Measurements from ENCODE around the gene IRGQ.

IRGQ gene

DNA sequence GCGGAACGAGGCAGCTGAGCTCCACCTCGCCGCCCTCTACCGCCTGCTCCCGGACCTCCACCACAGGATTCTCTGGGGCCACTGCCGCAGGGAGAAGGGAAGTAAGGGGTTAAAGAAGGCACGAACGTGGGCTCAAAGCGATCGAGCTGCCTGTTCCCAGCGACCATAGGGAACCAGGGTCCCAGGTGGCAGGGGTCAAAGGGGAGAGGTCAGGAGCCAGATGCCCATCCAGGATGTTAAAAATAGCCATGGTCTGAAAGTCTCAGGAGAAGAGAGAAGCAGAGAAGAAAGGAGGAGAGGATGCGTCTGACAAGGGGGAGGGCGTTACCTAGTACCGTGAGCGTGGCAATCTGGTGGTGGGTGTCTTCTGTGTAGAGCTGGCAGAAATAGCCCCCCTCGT is 30.9 kb upstream of the IRGQ start:
- H3K4me3 ChIP-seq (ENCODE audit: low read depth, low read length), result no peak overlapping the region
- no peak for DNase-seq (ENCODE audit: low read depth)

DNA sequence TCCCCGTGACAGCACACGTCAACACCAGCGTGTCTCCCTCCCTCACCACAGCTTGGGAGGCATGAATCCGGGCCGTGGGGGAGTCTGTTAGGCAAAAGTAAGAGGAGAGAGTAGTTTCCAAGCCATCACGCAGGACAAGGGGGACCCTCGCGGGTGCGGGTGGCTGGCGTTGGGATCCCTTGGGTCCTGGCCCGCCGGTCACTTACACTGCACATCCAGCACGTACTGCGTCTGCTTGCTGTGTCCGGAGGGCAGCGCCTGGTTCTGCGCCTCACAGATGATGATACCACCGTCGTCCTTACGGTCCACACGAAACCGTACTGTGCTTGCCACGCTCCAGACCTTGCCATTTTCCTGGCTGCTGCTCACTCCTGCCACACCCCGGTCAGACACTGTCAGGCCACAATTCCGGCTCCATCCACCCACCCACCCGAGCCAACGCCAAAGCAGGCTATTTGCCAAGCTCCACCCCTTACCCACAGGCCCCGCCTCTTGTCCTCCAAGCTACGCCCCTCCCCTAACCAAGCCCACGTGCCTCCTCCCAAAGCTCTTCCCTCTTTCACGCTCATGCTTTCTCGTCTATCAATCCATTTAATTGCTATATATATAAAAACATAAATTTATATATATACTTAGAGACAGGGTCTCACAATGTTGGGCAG is 30.1 kb upstream of the IRGQ start:
- no peak overlapping the region for H3K4me3 ChIP-seq (ENCODE audit: low read depth, low read length)
- no peak for DNase-seq (ENCODE audit: low read depth)

GRCh38 chr19:43624933-43625332 is 29.0 kb upstream of the IRGQ start:
- no peak overlapping the region for H3K4me3 ChIP-seq (ENCODE audit: low read depth, low read length)
- DNase-seq (ENCODE audit: low read depth), result no peak

DNA sequence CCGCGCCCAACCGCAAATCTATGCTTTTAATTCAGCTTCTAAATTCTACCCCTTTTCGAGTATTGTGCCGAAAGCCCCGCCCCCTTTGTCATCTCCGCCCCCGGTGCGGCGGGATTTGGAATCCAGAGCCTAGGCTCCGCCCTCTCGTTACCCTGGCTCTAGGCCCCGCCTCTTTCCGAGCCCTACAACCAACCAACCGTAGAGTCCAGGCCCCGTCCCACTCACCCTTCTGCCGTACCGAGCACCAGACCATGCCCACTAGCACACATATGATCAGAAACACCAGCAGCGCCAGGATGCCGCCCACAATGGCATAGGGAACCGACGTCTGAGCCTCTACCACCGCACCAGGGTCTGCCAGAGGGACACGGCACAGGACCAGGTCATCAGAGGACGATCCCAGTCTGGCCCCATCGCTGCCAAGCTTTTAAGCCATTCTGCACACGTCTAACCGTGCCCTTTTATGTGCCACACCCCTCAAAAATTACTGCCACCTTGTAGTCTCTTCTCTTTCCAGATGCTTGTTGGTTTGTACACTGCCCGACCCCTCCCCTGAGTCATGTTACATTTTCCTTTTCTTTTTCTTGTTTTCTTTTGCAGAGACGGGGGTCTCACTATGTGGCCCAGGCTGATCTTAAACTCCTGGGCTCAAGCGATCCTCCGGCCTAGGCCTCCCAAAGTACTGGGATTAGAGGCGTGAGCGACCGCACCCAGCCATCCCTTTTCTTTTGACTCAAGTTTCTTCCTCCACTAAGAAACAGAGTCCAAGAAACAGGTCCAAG is 28.1 kb upstream of the IRGQ start:
- DNase-seq (ENCODE audit: low read depth), result no peak
- H3K4me3 ChIP-seq (ENCODE audit: low read depth, low read length), result no peak overlapping the region

- no peak for DNase-seq (ENCODE audit: low read depth)
- no peak overlapping the region for H3K4me3 ChIP-seq (ENCODE audit: low read depth, low read length)
Measured at GRCh38 chr19:43622956-43623355, 27.0 kb upstream of the IRGQ start.

GRCh38 chr19:43622070-43622469 is 26.1 kb upstream of the IRGQ start:
- H3K4me3 ChIP-seq (ENCODE audit: low read depth, low read length), result no peak overlapping the region
- no peak for DNase-seq (ENCODE audit: low read depth)

GRCh38 chr19:43620061-43621001 is 24.4 kb upstream of the IRGQ start:
- H3K4me3 ChIP-seq (ENCODE audit: low read depth, low read length), result peak overlapping the region; percentile 71
- DNase-seq (ENCODE audit: low read depth), result no peak

- H3K4me3 ChIP-seq (ENCODE audit: low read depth, low read length), result peak within 1 kb of the TSS; percentile 71
- DNase-seq (ENCODE audit: low read depth), result peak; percentile 70
Measured at GRCh38 chr19:43619262-43620060, 23.5 kb upstream of the IRGQ start, which contains the start of gene ZNF428. Gene ZNF428, minus strand, starts transcription at chr19:43619629. Its CDS starts 5,325 bp downstream, at chr19:43614304.

GRCh38 chr19:43618921-43619261 is 23.0 kb upstream of the IRGQ start:
- no peak for DNase-seq (ENCODE audit: low read depth)
- peak overlapping the region; percentile 71 for H3K4me3 ChIP-seq (ENCODE audit: low read depth, low read length)

- DNase-seq (ENCODE audit: low read depth), result no peak
Measured at GRCh38 chr19:43616954-43617353, 21.0 kb upstream of the IRGQ start.

GRCh38 chr19:43616306-43616705 is 20.4 kb upstream of the IRGQ start:
- no peak overlapping the region for H3K4me3 ChIP-seq (ENCODE audit: low read depth, low read length)
- DNase-seq (ENCODE audit: low read depth), result no peak

More at GRCh38 chr19:43616954-43617353, 21.0 kb upstream of the IRGQ start:
- H3K4me3 ChIP-seq (ENCODE audit: low read depth, low read length), result no peak overlapping the region

DNA sequence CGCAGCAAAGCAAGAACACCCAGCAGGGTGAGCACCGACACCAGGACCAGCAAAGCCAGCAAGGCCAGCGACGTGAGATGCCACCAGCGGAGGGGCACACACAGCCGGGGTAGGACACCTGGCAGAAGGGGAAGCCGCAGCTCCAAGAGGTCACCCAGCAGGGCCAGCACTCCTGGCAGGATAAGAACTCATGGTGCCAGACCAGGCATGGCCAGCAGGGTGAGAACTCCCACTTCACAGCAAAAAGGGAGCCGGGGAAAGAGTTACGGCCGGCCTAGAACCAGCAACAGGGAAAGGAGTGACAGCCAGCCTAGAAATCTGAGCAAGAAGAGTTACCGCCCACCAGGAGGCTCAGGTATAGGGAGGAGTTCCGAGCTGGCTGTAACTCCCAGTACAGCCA is 16.4 kb upstream of the IRGQ start:
- DNase-seq (ENCODE audit: low read depth), result no peak
- H3K4me3 ChIP-seq (ENCODE audit: low read depth, low read length), result no peak overlapping the region

DNA sequence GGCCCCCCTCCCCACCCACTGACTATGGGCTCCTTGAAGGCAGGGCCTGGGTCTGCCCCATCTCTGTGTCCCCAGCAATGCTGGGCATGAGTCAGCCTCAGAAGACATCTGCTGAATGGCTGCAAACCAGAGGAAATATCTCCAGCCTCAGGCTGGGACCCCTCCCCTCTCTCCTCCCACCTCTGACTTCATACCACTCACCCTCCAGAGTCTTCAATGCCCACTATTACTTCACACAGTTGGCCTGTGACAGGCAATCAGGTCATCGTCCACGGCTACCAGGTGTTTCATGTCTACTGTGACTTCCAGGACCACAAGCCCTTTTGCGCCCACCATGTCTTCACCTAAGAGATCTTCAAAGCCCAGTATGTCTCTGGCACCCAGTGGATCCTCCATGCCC is 15.9 kb upstream of the IRGQ start, which contains the start of gene SRRM5:
Gene SRRM5, plus strand, starts transcription at position 301 of the 400 bp plus-strand sequence. Its CDS starts 34 bp downstream, at position 335.
- DNase-seq (ENCODE audit: low read depth), result no peak
- no peak within 1 kb of the TSS for H3K4me3 ChIP-seq (ENCODE audit: low read depth, low read length)

DNA sequence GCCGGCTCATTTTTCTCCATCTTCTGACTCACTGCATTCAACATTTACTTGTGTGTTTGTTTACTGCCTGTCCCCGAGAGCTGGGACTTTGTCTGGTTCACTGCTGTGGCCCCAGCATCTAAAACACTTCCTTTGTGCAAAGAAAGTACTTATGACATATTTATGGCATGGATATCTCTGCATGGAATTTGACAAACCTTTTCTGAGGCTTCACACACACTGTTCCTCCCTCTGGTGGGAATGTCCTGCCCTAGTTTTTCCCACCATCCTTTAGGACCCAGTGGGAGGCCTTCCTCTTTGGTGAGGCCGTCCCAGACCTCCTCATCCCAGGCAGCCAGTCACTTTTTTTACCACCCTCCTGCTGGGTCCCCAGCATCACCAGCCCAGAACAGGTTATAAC is 14.6 kb upstream of the IRGQ start:
- H3K4me3 ChIP-seq (ENCODE audit: low read depth, low read length), result no peak overlapping the region
- no peak for DNase-seq (ENCODE audit: low read depth)

GRCh38 chr19:43609872-43610271 is 13.9 kb upstream of the IRGQ start:
- H3K4me3 ChIP-seq (ENCODE audit: low read depth, low read length), result no peak overlapping the region
- DNase-seq (ENCODE audit: low read depth), result no peak

GRCh38 chr19:43607238-43608205 is 11.6 kb upstream of the IRGQ start:
- no peak overlapping the region for H3K4me3 ChIP-seq (ENCODE audit: low read depth, low read length)

DNA sequence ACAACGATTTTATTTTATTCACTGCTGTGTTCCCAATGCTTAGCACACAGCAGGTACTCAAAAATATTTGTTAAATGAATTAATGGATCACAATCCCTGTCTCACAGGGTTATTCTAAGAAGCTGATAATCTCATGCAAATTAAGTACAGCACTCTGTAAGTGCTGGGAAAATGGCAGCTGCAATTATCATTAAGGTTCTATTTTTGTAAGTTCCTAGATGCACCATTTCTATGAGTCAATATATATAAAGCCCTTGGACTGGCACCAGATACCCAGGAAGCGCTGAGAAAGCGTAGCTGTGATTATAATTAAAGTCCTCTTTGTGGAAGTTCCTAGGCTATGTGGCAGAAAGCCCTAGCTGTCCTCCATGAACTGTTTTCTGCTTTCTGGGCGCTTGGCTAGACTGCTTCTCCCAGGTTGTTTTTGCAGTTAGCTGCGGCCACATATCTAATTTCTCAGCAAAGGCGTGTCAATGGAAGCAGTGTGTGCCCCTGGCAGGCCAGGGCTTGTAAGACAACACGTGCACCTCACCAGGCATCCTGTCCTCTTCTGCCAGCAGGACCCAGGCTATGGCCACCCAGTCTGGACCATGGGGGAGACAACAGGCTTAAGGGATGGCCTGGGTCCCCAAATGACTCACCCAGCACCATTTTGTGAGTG is 10.8 kb upstream of the IRGQ start:
- no peak for DNase-seq (ENCODE audit: low read depth)

More at GRCh38 chr19:43607238-43608205, 11.6 kb upstream of the IRGQ start:
- DNase-seq (ENCODE audit: low read depth), result no peak

More for the DNA sequence above, 10.8 kb upstream of the IRGQ start:
- H3K4me3 ChIP-seq (ENCODE audit: low read depth, low read length), result no peak overlapping the region
